ENCODE measurements around the gene MGAM2. TPM values are rescaled to one million over a fixed set of nuclear protein-coding genes. Genes with fewer than 3 reads are reported as not detected.
"Not testable (repeated sequence)": the region's sequence is repeated elsewhere in the genome, so short reads cannot be mapped to it uniquely, and the experiment has no call there.

Gene MGAM2
- total RNA-seq, 1 experiment from 2014 or later, result not detected

- Histone ChIP-seq H3K4me3 (no peak overlapping the region), H3K9me2 (ENCODE audit: insufficient read depth) (no peaks in the 10 kb centered on the region), H3K4me1 (replicated peaks; ENCODE audit: insufficient read depth) (peaks cover 23% of the 10 kb centered on the region), H3K36me3 (ENCODE audit: low read depth) (no peaks in the 10 kb centered on the region), H3F3A (ENCODE audit: insufficient read depth, low read depth) (peaks cover 18% of the 10 kb centered on the region), H2AFZ (no peak overlapping the region), H3K27ac (no peak overlapping the region), H3K9me3 (ENCODE audit: insufficient read depth, low read depth) (no peaks in the 10 kb centered on the region; the same call in 1 of the 2 replicates), H3K79me2 (ENCODE audit: low read depth) (no peaks in the 10 kb centered on the region), H3K27me3 (ENCODE audit: insufficient read depth, low read depth) (no peaks in the 10 kb centered on the region), H3K4me2 (no peak overlapping the region), H4K20me1 (ENCODE audit: insufficient read depth) (no peaks in the 10 kb centered on the region)
- intact Hi-C loops (cut with micrococcal nuclease; ENCODE audit: unreplicated experiment), result loop anchor here (5.0 kb wide), 2 partner anchors 73 to 407 kb away; no protein-coding TSS in a partner anchor
- ChIA-PET CTCF (interaction anchor here (0.6 kb wide), 1 partner anchor 835 kb away, joined by 4 read pairs; no protein-coding TSS in a partner anchor), POLR2A (ENCODE audit: unreplicated experiment) (no interaction called here)
- DNase-seq, result no peak
- TF ChIP-seq CTCF (conservative IDR thresholded peaks at IDR 0.05) (no peak), EZH2 (IDR thresholded peaks at IDR 0.05; ENCODE audit: low read depth) (no peak)
- BruUV-seq (replicated peaks), result no TSS peak
Measured at GRCh38 chr7:142100634-142101033, 10.9 kb upstream of the MGAM2 start.

GRCh38 chr7:142101794-142102193, 9.7 kb upstream of the MGAM2 start:
- BruUV-seq (replicated peaks); H3K9me2 ChIP-seq (ENCODE audit: insufficient read depth); H2AFZ ChIP-seq; H3K36me3 ChIP-seq (ENCODE audit: low read depth); H3K27me3 ChIP-seq (ENCODE audit: insufficient read depth, low read depth); H3K4me2 ChIP-seq; H3K79me2 ChIP-seq (ENCODE audit: low read depth); H3K27ac ChIP-seq; H3K9me3 ChIP-seq (ENCODE audit: insufficient read depth, low read depth); H4K20me1 ChIP-seq (ENCODE audit: insufficient read depth); H3K4me3 ChIP-seq; DNase-seq; CTCF ChIA-PET; POLR2A ChIA-PET (ENCODE audit: unreplicated experiment): not testable (repeated sequence)
- Histone ChIP-seq H3K4me1 (replicated peaks; ENCODE audit: insufficient read depth) (peaks cover 29% of the 10 kb centered on the region), H3F3A (ENCODE audit: insufficient read depth, low read depth) (peaks cover 18% of the 10 kb centered on the region)
- intact Hi-C loops (cut with micrococcal nuclease; ENCODE audit: unreplicated experiment), result loop anchor here (5.0 kb wide), 2 partner anchors 74 to 406 kb away; no protein-coding TSS in a partner anchor

GRCh38 chr7:142104550-142105527, 6.7 kb upstream of the MGAM2 start:
- no peaks in the 10 kb centered on the region for H4K20me1 ChIP-seq (ENCODE audit: insufficient read depth)
- H3K36me3 ChIP-seq (ENCODE audit: low read depth), result no peaks in the 10 kb centered on the region
- intact Hi-C loops (cut with micrococcal nuclease; ENCODE audit: unreplicated experiment), result loop anchor here (2.0 to 5.0 kb wide), 3 partner anchors 78 to 402 kb away; no protein-coding TSS in a partner anchor
- POLR2A ChIA-PET (ENCODE audit: unreplicated experiment), result interaction anchor here (0.5 kb wide), 1 partner anchor 80 kb away, joined by 3 read pairs; no protein-coding TSS in a partner anchor
- peak overlapping the region; percentile 65 for H3K4me2 ChIP-seq
- CTCF ChIA-PET, result interaction anchor here (0.7 kb wide), 1 partner anchor 903 kb away, joined by 3 read pairs; no protein-coding TSS in a partner anchor
- no peaks in the 10 kb centered on the region for H3K79me2 ChIP-seq (ENCODE audit: low read depth)
- peak; percentile 71 to 99 for DNase-seq
- no peaks in the 10 kb centered on the region; the same call in 1 of the 2 replicates for H3K9me3 ChIP-seq (ENCODE audit: insufficient read depth, low read depth)
- peak overlapping the region; percentile 87 for H3K27ac ChIP-seq
- H3F3A ChIP-seq (ENCODE audit: insufficient read depth, low read depth), result peaks cover 18% of the 10 kb centered on the region
- BruUV-seq (replicated peaks), result TSS peak; percentile 34
- H3K4me3 ChIP-seq, result no peak overlapping the region
- H3K4me1 ChIP-seq (replicated peaks; ENCODE audit: insufficient read depth), result peaks cover 32% of the 10 kb centered on the region
- no peak overlapping the region for H2AFZ ChIP-seq
- no peaks in the 10 kb centered on the region for H3K9me2 ChIP-seq (ENCODE audit: insufficient read depth)
- H3K27me3 ChIP-seq (ENCODE audit: insufficient read depth, low read depth), result no peaks in the 10 kb centered on the region
- no peak for TF ChIP-seq EZH2 (IDR thresholded peaks at IDR 0.05; ENCODE audit: low read depth)
- TF ChIP-seq CTCF (conservative IDR thresholded peaks at IDR 0.05), result no peak

Data from PC-9 (cell line).